Nephron progenitor cell (in vitro differentiated cells): ENCODE results near the gene NHS.
A peak's percentile ranks its signal among the peaks of the same experiment; 100 is the strongest.

Experiments
- DNase-seq: peaks from one replicate; pipeline ENCODE4 v3.0.0; 2021
- H3K27ac Mint-ChIP-seq: 2 replicates; pipeline ENCODE4 v1.8.0; 2021; ENCODE audit warnings: mild to moderate bottlenecking, moderate library complexity, mixed read lengths
- H3K27me3 Mint-ChIP-seq: 2 replicates; pipeline ENCODE4 v1.8.0; 2021; ENCODE audit warnings: mild to moderate bottlenecking, low read depth, mixed read lengths; ENCODE audit not compliant: poor library complexity
- H3K36me3 Mint-ChIP-seq: 2 replicates; pipeline ENCODE4 v1.8.0; 2021; ENCODE audit warnings: low read depth, mixed read lengths
- H3K4me1 Mint-ChIP-seq: 2 replicates; pipeline ENCODE4 v1.8.0; 2021; ENCODE audit warnings: mixed read lengths
- H3K4me3 Mint-ChIP-seq: 2 replicates; pipeline ENCODE4 v1.8.0; 2021; ENCODE audit warnings: mild to moderate bottlenecking, moderate library complexity, mixed read lengths
- H3K9me3 Mint-ChIP-seq: 2 replicates; pipeline ENCODE4 v1.8.0; 2021; ENCODE audit warnings: mild to moderate bottlenecking, moderate library complexity, mixed read lengths
- TF ChIP-seq, protein P1 (sequence below): fragments of 200-600 bp; sonication (generic); IDR thresholded peaks from 2 replicates; pipeline ENCODE4 v1.5.0; 2021; ENCODE audit warnings: antibody characterized with exemption

NHS gene

DNA sequence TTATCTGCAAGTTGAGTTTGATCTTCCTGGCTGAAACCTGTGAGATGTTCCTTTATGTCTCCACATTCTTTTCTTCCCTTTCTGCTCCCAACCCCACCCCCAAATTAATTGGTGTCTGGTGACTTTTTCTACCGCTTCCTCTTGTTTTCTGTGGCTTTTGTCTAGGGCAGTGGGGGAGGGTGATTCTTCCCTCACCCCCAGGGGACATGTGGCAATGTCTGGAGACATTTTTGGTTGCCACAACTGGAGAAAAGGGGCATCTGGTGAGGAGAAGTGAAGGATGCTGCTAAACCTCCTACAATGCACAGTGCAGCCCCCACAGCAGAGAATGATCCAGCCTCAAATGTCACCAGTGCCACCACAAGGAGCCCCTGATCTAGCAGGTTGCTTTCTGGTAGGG is 152.9 kb downstream of the NHS start:
- Mint-ChIP-seq H3K27ac (peak overlapping the region; percentile 43), H3K27me3 (peaks cover 4% of the 10 kb centered on the region), H3K4me1 (peaks cover 78% of the 10 kb centered on the region), H3K9me3 (no peaks in the 10 kb centered on the region), H3K4me3 (peak overlapping the region; percentile 20), H3K36me3 (no peaks in the 10 kb centered on the region)
- TF ChIP-seq, protein P1, sequence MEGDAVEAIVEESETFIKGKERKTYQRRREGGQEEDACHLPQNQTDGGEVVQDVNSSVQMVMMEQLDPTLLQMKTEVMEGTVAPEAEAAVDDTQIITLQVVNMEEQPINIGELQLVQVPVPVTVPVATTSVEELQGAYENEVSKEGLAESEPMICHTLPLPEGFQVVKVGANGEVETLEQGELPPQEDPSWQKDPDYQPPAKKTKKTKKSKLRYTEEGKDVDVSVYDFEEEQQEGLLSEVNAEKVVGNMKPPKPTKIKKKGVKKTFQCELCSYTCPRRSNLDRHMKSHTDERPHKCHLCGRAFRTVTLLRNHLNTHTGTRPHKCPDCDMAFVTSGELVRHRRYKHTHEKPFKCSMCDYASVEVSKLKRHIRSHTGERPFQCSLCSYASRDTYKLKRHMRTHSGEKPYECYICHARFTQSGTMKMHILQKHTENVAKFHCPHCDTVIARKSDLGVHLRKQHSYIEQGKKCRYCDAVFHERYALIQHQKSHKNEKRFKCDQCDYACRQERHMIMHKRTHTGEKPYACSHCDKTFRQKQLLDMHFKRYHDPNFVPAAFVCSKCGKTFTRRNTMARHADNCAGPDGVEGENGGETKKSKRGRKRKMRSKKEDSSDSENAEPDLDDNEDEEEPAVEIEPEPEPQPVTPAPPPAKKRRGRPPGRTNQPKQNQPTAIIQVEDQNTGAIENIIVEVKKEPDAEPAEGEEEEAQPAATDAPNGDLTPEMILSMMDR = no peak
- no peak for DNase-seq

DNA sequence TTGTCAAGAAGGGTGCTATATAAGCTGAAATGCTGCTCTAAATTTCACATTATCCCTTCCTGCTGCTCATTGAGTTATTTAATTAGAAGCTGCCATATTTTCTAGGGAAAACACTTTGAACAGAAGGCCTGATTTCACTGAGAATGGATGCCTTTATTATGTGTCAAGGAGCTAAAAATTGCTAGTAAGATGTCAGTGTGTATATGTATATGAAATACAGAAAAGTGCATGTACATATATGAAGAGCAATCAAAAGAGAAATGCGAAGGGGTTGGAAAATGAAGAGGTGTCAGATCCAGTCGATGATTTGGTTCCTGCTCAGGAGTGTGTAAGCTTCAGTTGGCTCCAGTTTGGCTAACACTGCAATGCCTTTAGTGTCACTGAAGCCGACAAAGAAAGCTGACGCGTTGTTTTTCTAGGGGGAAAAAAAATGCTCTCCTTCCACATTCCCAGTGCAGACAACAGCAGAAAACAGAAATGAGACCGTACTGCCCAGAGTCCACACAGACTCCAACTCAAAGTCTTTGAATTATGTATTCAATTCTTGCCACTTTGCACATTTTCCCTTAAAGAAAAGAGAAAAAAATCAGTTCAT is 154.2 kb downstream of the NHS start:
- TF ChIP-seq, protein P1 = no peak
- DNase-seq = no peak
- peaks cover 4% of the 10 kb centered on the region for H3K27me3 Mint-ChIP-seq
- peak overlapping the region; percentile 17 for H3K27ac Mint-ChIP-seq
- H3K4me1 Mint-ChIP-seq = peaks cover 84% of the 10 kb centered on the region
- no peaks in the 10 kb centered on the region for H3K36me3 Mint-ChIP-seq
- H3K4me3 Mint-ChIP-seq = peak overlapping the region; percentile 18
- H3K9me3 Mint-ChIP-seq = no peaks in the 10 kb centered on the region

DNA sequence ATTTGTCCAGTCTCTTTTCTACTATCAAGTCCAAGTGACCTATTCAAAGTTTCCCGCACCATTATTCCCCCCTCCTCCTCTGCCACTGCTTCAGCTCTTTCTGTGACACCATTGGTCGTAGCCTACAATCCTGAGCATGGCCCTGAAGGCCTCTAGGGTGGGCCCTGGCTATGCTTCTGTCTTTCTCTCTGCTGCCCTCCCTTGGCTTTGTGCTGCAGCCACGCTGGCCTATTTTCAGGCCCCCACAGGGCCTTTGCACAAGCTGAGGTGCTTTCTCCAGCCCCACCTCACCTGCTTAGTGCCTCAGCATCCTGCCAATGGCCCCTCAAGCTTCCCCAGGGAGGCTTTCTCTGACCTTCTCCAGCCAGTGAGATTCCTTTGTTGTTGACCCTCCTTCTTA is 156.5 kb downstream of the NHS start:
- H3K27me3 Mint-ChIP-seq = peaks cover 4% of the 10 kb centered on the region
- H3K36me3 Mint-ChIP-seq = no peaks in the 10 kb centered on the region
- TF ChIP-seq, protein P1 = no peak
- no peak overlapping the region for H3K27ac Mint-ChIP-seq
- no peak for DNase-seq
- peaks cover 83% of the 10 kb centered on the region for H3K4me1 Mint-ChIP-seq
- H3K4me3 Mint-ChIP-seq = no peak overlapping the region
- no peaks in the 10 kb centered on the region for H3K9me3 Mint-ChIP-seq

DNA sequence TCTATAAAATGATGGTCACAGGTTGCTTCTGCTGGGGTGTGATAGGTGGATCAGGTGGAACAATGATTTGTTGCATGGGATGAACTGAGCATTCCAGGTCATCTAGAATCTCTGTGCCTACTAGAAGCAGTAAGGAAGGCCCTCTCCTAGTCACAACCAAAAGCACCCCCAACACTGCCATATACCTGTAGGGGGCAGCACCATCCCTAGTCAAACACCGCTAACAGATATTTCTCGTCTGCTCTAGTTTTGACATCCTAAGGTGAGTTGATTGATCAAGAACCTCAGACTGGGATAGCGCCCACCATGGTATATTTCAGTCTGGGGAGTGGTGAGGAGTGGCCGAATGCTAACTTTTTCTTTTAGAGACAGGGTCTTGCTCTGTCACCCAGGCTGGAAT is 160.2 kb downstream of the NHS start:
- Mint-ChIP-seq H3K9me3 (no peaks in the 10 kb centered on the region), H3K27me3 (peaks cover 6% of the 10 kb centered on the region), H3K4me1 (peaks cover 72% of the 10 kb centered on the region), H3K36me3 (no peaks in the 10 kb centered on the region), H3K27ac (no peak overlapping the region), H3K4me3 (no peak overlapping the region)
- no peak for DNase-seq
- TF ChIP-seq, protein P1 = peak; percentile 14

DNA sequence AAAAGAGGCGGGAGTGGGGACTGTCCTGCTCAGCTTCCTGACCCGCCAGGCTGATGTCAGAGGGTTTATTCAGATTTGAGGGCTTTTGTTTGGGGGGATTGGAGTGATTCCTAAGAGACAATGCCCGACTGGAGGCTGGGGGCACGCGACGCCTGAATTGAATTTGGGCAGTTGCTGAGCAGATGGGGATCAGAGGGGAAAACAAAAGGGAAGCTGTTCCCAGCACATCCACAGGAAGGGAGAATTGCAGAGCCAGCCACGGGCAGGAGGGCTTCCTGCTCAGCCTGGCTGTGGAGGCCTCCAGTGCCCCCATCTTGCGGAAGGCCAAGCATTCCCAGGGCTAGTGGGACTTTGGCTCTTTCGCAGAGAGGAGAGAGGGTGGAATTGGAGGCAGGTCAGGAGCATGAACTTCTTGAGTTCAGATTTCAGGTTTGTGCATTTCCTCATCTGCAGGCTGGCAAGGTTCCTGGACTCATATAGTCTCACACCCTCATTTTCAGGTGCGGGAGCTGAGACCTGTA is 162.8 kb downstream of the NHS start:
- no peak overlapping the region for H3K4me3 Mint-ChIP-seq

More for the DNA sequence above, 162.8 kb downstream of the NHS start:
- TF ChIP-seq, protein P1 = no peak
- Mint-ChIP-seq H3K4me1 (peaks cover 53% of the 10 kb centered on the region), H3K27me3 (peaks cover 2% of the 10 kb centered on the region), H3K27ac (peak overlapping the region; percentile 90), H3K36me3 (no peaks in the 10 kb centered on the region), H3K9me3 (no peaks in the 10 kb centered on the region)
- DNase-seq = no peak
